Caco-2 (cell line): ENCODE data around the gene EFCAB12. TPM values are rescaled to one million over a fixed set of nuclear protein-coding genes. Genes with fewer than 3 reads are reported as not detected.
"Not testable (repeated sequence)": the region's sequence is repeated elsewhere in the genome, so short reads cannot be mapped to it uniquely, and the experiment has no call there.

Source experiments
- BruUV-seq: library from RNA; stranded (reverse); fragments of 400-500 nt; replicated peaks from 2 replicates; lab custom pipeline; 2021; lab: Mats Ljungman, UMichigan
- CTCF ChIA-PET: fragments of 300-600 bp; sonication (Branson Sonifier 250); formaldehyde crosslinking; loops from one replicate; lab custom pipeline; 2022; ENCODE audit warnings: antibody characterized with exemption; lab: Charles Lee
- POLR2A ChIA-PET: fragments of 300-600 bp; sonication (Branson Sonifier 250); formaldehyde crosslinking; loops from one replicate; lab custom pipeline; 2022; ENCODE audit warnings: antibody characterized with exemption; lab: Charles Lee
- DNase-seq, 2 experiments: peaks; one replicate each; pipeline versions ENCODE4 v3.0.0 to v3.0.0-alpha.2; 2020 to 2022
- H3K27me3 ChIP-seq: replicated peaks from 2 replicates; pipeline ENCODE4 v1.6.0; 2011; ENCODE audit warnings: low read length; ENCODE audit not compliant: control insufficient read depth, insufficient read depth
- H3K36me3 ChIP-seq: 2 replicates; pipeline ENCODE4 v1.5.1; 2011; ENCODE audit warnings: low read length; ENCODE audit not compliant: control insufficient read depth, insufficient read depth
- H3K4me1 ChIP-seq: fragments of 250-450 bp; sonication (Bioruptor Pico); 2 replicates; pipeline ENCODE4 v1.5.1; 2020; ENCODE audit warnings: mild to moderate bottlenecking
- H3K4me3 ChIP-seq: 2 replicates; pipeline ENCODE4 v1.5.1; 2011; ENCODE audit warnings: low read depth, mild to moderate bottlenecking, control low read depth, low read length
- H3K9me3 ChIP-seq: fragments of 250-450 bp; sonication (Bioruptor Pico); 2 replicates; pipeline ENCODE4 v1.5.1; 2020; ENCODE audit warnings: mild to moderate bottlenecking, moderate library complexity
- H3K27ac Mint-ChIP-seq: one replicate; pipeline ENCODE4 v1.8.0; 2022; ENCODE audit warnings: mixed read lengths; ENCODE audit not compliant: unreplicated experiment
- H3K27me3 Mint-ChIP-seq: one replicate; pipeline ENCODE4 v1.8.0; 2022; ENCODE audit warnings: mixed read lengths; ENCODE audit not compliant: insufficient read depth, unreplicated experiment
- H3K36me3 Mint-ChIP-seq: one replicate; pipeline ENCODE4 v1.8.0; 2022; ENCODE audit warnings: mild to moderate bottlenecking, mixed read lengths; ENCODE audit not compliant: insufficient read depth, unreplicated experiment
- H3K4me1 Mint-ChIP-seq: one replicate; pipeline ENCODE4 v1.8.0; 2022; ENCODE audit warnings: low read depth, mixed read lengths; ENCODE audit not compliant: unreplicated experiment
- H3K4me3 Mint-ChIP-seq: one replicate; pipeline ENCODE4 v1.8.0; 2022; ENCODE audit warnings: mild to moderate bottlenecking, moderate library complexity, mixed read lengths; ENCODE audit not compliant: unreplicated experiment
- H3K9me3 Mint-ChIP-seq: one replicate; pipeline ENCODE4 v1.8.0; 2022; ENCODE audit warnings: mixed read lengths; ENCODE audit not compliant: unreplicated experiment
- intact Hi-C: fragments of 100-400 bp; cut with micrococcal nuclease; formaldehyde crosslinking; loops from one replicate; pipeline ENCODE4 v1.10.0; 2022; ENCODE audit not compliant: unreplicated experiment
- total RNA-seq: library from RNA; stranded (reverse); gene quantifications from 2 replicates; pipeline ENCODE4 v1.2.3, GENCODE V29; 2022
- TF ChIP-seq, protein P1 (sequence below), 2 experiments: fragments of 200-600 bp in 1 of 2; IDR thresholded peaks; 1 replicate in 1 of 2; 2 replicates in 1 of 2; pipeline versions ENCODE4 v1.5.1 to v1.8.0; 2011 to 2022; ENCODE audit warnings: antibody characterized with exemption in 1 of 2, control low read depth in 1 of 2, inconsistent platforms in 1 of 2, low read depth in 1 of 2, low read length in 1 of 2, mild to moderate bottlenecking in 1 of 2, moderate library complexity in 1 of 2; ENCODE audit not compliant: insufficient read depth in 1 of 2, severe bottlenecking in 1 of 2, unreplicated experiment in 1 of 2

The EFCAB12 gene
- total RNA-seq, 1 experiment from 2014 or later = 0.14 TPM

DNA sequence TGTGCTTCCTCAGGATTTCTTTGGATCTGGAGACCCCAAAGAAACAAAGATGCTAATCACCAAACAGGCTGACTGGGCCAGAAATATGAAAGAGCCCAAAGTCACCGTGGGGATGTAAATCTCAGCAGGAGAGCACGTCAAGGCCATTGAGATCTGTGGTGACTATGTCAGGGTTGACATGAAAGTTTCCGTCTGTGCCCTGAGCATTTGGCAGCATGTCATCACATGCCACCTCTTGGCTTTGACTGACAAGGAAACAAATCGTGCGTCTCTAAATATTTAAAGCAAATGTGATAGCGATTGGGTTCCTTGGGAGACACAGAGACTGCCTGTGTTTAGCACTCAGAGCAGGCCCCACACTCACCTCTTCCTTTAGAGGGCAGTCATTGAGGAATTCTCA, 35.2 kb downstream of the EFCAB12 start:
- peaks cover 75% of the 10 kb centered on the region for H3K36me3 Mint-ChIP-seq
- Histone ChIP-seq H3K36me3 (peaks cover 4% of the 10 kb centered on the region), H3K4me3 (no peak overlapping the region), H3K9me3 (no peaks in the 10 kb centered on the region), H3K27me3 (no peaks in the 10 kb centered on the region), H3K4me1 (peaks cover 13% of the 10 kb centered on the region)
- BruUV-seq = no TSS peak
- no peak overlapping the region for H3K4me3 Mint-ChIP-seq
- no peak for DNase-seq
- TF ChIP-seq, protein P1, sequence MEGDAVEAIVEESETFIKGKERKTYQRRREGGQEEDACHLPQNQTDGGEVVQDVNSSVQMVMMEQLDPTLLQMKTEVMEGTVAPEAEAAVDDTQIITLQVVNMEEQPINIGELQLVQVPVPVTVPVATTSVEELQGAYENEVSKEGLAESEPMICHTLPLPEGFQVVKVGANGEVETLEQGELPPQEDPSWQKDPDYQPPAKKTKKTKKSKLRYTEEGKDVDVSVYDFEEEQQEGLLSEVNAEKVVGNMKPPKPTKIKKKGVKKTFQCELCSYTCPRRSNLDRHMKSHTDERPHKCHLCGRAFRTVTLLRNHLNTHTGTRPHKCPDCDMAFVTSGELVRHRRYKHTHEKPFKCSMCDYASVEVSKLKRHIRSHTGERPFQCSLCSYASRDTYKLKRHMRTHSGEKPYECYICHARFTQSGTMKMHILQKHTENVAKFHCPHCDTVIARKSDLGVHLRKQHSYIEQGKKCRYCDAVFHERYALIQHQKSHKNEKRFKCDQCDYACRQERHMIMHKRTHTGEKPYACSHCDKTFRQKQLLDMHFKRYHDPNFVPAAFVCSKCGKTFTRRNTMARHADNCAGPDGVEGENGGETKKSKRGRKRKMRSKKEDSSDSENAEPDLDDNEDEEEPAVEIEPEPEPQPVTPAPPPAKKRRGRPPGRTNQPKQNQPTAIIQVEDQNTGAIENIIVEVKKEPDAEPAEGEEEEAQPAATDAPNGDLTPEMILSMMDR (IDR thresholded peaks at IDR 0.05; ENCODE audit: insufficient read depth in 1 of 2, low read depth in 1 of 2, low read length in 1 of 2, severe bottlenecking in 1 of 2, unreplicated experiment in 1 of 2) = no peak
- H3K27me3 Mint-ChIP-seq = no peaks in the 10 kb centered on the region
- intact Hi-C loops = no loop called here
- H3K9me3 Mint-ChIP-seq = no peaks in the 10 kb centered on the region
- H3K27ac Mint-ChIP-seq = no peak overlapping the region
- CTCF ChIA-PET = no interaction called here
- peaks cover 18% of the 10 kb centered on the region for H3K4me1 Mint-ChIP-seq
- POLR2A ChIA-PET = no interaction called here

DNA sequence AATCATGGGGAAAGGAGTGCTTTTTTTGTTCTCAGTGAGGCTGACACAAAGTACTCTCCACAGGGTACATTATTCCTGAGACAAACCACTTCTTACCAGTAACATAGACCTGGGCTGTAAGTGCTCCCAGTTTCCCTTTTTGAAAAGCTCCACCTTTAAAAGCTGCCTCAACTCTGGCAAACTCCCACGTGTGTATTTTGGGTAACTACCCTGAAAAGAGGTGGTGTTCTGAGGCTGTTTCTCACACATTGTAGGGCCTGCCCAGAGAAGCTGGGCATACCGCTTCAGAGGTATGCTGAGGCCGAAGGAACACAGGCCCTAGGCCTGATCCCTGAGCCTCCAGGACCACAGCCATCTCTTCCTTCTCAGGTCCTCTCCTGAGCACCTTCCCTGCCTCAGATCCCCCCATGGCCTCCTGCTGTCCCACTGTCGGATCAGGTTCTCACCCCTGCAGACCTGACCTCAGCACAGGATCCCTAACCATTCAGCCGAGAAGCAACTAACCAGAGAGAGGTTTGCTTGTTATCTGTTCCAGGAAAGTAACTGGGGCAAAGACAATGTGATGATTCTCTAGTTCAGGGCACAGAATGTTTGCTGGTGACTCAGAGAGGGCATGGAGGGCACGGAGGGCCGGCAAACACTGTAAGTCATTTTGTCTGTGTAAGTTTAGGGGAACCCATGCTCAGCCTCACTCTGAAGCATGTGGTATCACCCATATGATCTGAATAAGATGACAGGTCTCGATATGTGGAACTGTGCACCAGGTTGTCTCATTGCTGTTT, 36.1 kb downstream of the EFCAB12 start:
- H3K9me3 Mint-ChIP-seq, BruUV-seq, H3K9me3 ChIP-seq, H3K27me3 Mint-ChIP-seq, POLR2A ChIA-PET, DNase-seq, H3K27ac Mint-ChIP-seq, H3K27me3 ChIP-seq, H3K36me3 ChIP-seq, H3K4me3 Mint-ChIP-seq, intact Hi-C loops, H3K4me3 ChIP-seq: not testable (repeated sequence)
- Mint-ChIP-seq H3K4me1 (peaks cover 21% of the 10 kb centered on the region), H3K36me3 (peaks cover 80% of the 10 kb centered on the region)
- peaks cover 10% of the 10 kb centered on the region for H3K4me1 ChIP-seq
- CTCF ChIA-PET = interaction anchor here (1.2 kb wide), 1 partner anchor 9 kb away, joined by 5 read pairs; no protein-coding TSS in a partner anchor

DNA sequence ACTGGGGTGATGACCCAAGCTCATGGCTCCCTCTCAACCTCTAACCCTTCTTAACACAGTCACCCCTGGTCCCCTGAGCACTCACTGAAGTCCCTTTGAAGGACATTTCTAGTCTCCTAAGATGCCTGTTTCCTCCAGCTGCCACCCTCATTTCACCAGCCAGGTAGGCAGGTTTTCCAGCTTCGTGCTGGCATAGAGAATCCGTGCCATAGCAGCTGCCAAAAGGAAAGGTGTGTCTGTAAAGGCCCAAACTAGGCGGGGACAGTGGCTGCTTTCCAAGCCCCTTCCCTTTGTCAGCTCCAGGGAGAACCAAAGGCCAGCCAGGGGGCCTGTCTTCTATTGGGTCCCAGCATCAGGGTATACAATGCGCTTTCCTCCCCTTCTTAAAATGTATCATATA, 36.9 kb downstream of the EFCAB12 start:
- H3K36me3 ChIP-seq, POLR2A ChIA-PET, BruUV-seq: not testable (repeated sequence)

DNA sequence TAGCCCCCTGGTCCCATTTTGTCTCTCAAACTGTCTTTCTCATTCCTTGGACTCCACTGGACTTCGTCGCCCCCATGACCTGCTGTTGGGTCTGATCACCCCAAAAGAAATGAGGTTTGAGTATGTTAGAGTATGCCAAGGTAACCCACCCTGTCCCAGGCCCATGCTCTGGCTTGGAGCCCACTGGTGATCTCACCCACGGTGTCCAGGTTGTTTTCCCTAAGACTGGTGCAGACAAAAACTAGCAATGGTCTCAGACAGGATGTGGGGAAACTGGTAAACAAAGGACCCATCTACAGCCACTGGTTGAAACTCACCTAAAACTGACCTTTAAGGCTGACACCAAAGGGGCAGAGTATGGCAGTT, 38.9 kb downstream of the EFCAB12 start:
- peaks cover 1% of the 10 kb centered on the region; the same call in 1 of the 2 replicates for H3K36me3 ChIP-seq
- Mint-ChIP-seq H3K27me3 (no peaks in the 10 kb centered on the region), H3K9me3 (no peaks in the 10 kb centered on the region), H3K4me1 (peaks cover 18% of the 10 kb centered on the region), H3K4me3 (peak overlapping the region; percentile 35), H3K27ac (peak overlapping the region; percentile 73), H3K36me3 (peaks cover 70% of the 10 kb centered on the region)
- TF ChIP-seq, protein P1 (IDR thresholded peaks at IDR 0.05; ENCODE audit: insufficient read depth in 1 of 2, low read depth in 1 of 2, low read length in 1 of 2, severe bottlenecking in 1 of 2, unreplicated experiment in 1 of 2) = no peak
- POLR2A ChIA-PET = no interaction called here
- CTCF ChIA-PET = no interaction called here
- no peaks in the 10 kb centered on the region for H3K27me3 ChIP-seq
- no peak for DNase-seq
- no TSS peak for BruUV-seq
- intact Hi-C loops = no loop called here
- H3K9me3 ChIP-seq = no peaks in the 10 kb centered on the region
- H3K4me1 ChIP-seq = peaks cover 9% of the 10 kb centered on the region
- no peak overlapping the region for H3K4me3 ChIP-seq

More for the DNA sequence above, 36.9 kb downstream of the EFCAB12 start:
- Mint-ChIP-seq H3K4me1 (peaks cover 21% of the 10 kb centered on the region), H3K36me3 (peaks cover 73% of the 10 kb centered on the region)
- H3K4me3 Mint-ChIP-seq, H3K4me1 ChIP-seq, H3K9me3 Mint-ChIP-seq, H3K27me3 Mint-ChIP-seq, H3K27ac Mint-ChIP-seq, DNase-seq, intact Hi-C loops, H3K9me3 ChIP-seq, H3K27me3 ChIP-seq, H3K4me3 ChIP-seq: not testable (repeated sequence)
- CTCF ChIA-PET = interaction anchor here (1.2 kb wide), 1 partner anchor 8 kb away, joined by 5 read pairs; no protein-coding TSS in a partner anchor

DNA sequence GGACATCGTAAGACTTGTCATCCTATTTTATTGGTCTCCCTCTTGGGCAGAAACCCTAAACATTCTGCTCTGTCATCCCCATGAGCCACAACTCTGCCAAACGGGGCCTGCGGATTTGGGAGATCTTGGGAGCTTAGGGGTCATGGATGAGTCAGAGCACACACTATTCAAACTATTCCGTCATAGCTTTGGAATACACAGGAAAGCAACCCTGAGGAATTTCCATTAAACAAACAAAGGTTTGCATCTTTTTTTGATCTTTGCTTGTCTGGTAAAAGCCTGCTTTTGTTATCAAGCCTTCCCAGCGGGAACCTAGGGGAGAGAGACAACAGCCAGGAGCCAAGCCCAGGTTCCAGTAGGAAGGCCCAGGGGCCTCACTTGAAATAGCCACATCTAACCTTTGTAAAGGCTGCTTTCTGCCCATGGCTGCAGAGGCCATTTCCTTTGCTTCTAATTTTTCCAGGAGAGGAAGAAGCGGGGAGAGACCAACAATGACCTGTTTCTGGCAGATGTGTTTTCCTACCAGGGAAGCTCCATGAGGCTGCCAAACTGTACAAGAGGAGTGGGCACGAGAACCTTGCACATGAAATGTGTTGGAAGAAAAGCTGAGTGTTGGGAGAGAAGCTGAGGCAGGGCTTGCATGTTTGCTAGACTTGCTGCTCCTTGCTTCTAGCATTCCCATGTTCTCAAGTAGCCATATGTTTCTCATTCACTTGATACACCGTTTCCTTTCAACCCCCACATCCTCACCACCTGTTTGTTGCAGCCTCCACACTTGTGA, 39.5 kb downstream of the EFCAB12 start:
- H3K36me3 Mint-ChIP-seq = peaks cover 67% of the 10 kb centered on the region
- CTCF ChIA-PET, H3K4me3 ChIP-seq, POLR2A ChIA-PET, H3K27me3 Mint-ChIP-seq, BruUV-seq, H3K27me3 ChIP-seq, H3K4me1 ChIP-seq, intact Hi-C loops, H3K9me3 ChIP-seq, H3K9me3 Mint-ChIP-seq, H3K36me3 ChIP-seq: not testable (repeated sequence)
- H3K4me1 Mint-ChIP-seq = peaks cover 16% of the 10 kb centered on the region
- H3K4me3 Mint-ChIP-seq = peak overlapping the region; percentile 35
- peak overlapping the region; percentile 73 for H3K27ac Mint-ChIP-seq
- peak; percentile 45 for DNase-seq
